NCI-H460 (cell line): ENCODE results near the gene PSD. TPM values are rescaled to one million over a fixed set of nuclear protein-coding genes. Genes with fewer than 3 reads are reported as not detected.

Experiments
- DNase-seq: peaks from one replicate; pipeline ENCODE4 v3.0.0-alpha.2; 2016; ENCODE audit warnings: low read depth; ENCODE audit errors: extremely low read depth
- total RNA-seq: library from RNA; depleted of rRNA; stranded (reverse); fragments of >200 nt; shearing (Covaris generic); gene quantifications from 2 replicates; pipeline ENCODE4 v1.2.3, GENCODE V29; 2014

PSD gene
- total RNA-seq, 1 experiment from 2014 or later = 0.32 TPM

- DNase-seq = peak; percentile 48
Observed at GRCh38 chr10:102449321-102450123, 30.9 kb upstream of the PSD start.

DNA sequence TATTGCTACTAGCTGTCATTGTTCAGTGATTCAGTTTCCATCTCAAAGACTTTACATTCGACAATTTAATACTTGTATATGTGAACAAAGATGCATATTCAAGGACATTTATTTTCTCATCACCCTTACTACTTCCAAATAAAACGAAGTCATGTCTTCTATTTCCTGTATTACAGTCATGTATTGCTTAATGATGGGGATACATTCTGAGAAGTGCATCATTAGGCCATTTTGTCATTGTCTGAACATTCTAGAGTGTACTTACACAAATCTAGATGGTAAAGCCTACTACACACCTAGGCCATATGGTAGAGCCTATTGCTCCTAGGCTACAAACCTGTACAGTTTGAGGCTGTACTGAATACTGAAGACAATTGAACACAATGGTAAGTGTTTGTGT lies 26.3 kb upstream of the PSD start:
- no peak for DNase-seq

DNA sequence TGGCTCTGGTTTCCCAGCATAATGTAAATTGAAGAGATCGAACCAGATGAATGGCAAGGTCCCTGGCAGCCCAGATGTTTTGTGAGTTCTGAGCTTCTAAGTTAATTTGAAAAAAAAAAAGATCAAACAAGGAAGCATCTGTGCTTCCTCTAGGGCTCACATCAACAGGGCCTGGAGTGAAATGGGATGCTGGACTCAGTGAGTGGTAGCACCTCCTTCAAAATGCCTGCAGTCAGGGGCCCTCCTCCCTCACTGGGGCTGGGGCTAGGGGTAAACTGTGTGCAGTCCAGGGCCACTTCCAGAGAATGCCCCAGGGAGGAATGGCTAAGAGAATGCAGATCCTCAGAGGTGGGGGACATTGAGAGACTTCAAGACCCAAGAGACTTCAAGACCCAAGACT lies 19.8 kb upstream of the PSD start:
- DNase-seq = no peak

- DNase-seq = no peak
Observed at GRCh38 chr10:102437515-102437914, 18.9 kb upstream of the PSD start.

DNA sequence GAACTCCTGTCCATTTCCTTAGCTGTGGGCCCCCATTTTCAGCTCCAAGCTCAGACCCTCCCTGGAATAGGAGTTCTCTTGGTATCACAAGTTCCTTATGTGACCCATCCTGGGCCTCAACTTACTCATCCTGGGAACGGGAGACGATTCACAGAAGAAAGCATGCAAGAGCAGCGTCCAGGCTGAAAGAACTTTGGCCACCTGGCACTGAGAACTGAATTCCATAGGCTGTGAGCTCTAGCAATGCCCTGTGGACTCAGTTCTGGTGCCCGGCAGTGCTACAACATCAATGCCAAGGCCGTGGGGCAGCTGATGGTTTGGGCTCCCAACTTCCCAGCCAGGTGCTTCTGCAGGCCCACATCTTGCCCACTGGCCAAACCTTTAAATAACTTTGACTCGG lies 17.7 kb upstream of the PSD start:
- DNase-seq = no peak

- no peak for DNase-seq
Observed at GRCh38 chr10:102435529-102436233, 17.1 kb upstream of the PSD start.

DNA sequence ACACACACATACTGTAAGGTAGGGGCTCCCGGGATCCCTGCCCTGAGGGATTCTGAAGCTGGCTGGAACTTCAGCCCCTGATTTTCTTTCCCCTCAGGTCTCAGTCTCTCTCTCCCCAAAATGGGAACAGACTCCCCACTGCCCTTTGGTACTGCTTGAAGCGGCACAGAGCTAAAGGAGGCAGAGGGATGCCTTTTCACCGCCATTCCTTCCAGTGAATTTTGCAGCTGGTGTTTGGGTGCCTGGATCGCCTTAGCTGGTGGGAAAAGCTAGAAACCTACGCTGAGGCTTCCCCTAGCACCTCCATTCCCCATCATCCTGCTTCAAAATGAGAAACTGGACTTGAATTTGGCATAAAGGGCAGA lies 16.5 kb upstream of the PSD start:
- no peak for DNase-seq

GRCh38 chr10:102434394-102435132 lies 16.0 kb upstream of the PSD start:
- no peak for DNase-seq

DNA sequence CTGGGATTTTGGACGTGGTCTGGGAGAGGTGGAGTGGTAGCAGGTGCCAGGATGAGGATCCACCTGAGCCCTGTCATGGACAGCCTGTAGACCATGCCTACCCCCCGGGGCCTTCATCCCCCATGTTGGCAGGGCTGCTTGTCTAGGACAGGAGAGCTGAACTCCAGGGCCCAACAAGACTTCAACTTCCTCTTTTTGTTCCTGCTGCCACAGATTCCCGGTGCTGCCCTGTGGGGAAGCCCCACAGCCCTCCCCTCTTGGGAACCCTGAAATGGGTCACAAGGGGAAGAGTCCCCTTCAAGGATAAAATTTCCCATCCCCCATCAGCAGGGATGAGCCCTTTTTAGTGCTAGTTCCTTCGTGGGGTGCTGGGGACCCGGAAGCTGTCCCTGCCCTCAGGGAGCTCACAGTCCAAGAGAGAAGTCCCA lies 15.0 kb upstream of the PSD start:
- DNase-seq = no peak

- peak; percentile 96 for DNase-seq
Observed at GRCh38 chr10:102432162-102432950, 13.8 kb upstream of the PSD start, which contains the start of gene CUEDC2. TSS of gene CUEDC2 (minus strand) at chr10:102432574. CDS start at chr10:102425188, 7,386 bp downstream.

DNA sequence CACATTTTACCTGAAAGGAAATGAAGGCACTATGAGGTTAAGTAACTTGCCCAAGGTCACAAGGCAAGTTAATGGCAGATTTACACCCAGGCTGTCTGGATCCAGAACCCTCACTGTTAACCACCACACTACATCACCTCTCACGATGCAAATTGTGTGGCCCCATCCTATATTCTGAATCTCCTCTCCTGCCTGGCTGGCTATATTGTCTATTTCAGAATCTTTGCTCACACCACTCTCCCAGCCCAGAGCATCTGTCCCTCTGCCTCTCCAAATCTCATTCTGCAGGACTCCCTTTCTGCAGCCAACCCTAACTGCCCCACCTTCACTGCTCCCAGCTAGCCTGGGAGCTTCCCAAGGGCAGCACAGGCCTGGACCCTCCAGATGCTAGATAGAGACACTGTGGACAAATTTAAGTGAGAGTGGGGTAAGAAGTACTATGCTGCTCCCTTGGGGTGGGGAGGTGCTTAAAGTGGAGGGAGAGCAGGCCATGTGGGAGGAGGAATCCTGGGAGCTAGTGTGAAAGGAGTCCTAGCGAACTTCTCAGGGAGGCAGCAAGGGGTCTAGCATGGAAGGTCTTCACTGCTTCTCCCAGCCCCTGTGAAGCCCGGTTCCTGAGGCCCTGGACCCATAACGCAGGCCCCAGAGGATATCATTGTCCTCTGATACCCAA lies 13.0 kb upstream of the PSD start:
- DNase-seq = no peak

GRCh38 chr10:102429468-102429867 lies 10.9 kb upstream of the PSD start:
- no peak for DNase-seq

DNA sequence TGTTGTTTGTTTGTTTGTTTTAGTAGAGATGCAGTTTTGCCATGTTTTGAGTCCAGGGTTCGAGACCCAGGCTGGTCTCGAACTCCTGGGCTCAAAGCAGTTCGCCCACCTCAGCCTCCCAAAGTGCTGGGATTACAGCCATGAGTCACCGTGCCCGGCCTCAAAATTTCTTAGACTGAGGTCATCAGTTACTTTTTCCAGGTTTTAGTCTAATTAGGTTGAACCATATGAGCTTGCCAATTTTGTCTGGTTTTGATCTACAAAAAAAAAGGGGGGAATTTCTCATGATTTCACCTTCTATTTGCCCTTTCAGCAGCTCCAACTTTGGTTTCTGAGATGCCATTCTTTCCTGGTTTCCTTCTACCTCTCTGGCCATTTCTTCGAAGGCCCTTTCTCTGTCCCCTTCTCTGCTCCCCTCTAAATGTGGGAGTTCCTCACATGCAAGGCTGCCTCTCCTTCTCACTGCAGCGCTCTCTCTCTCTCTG lies 8.3 kb upstream of the PSD start:
- no peak for DNase-seq

DNA sequence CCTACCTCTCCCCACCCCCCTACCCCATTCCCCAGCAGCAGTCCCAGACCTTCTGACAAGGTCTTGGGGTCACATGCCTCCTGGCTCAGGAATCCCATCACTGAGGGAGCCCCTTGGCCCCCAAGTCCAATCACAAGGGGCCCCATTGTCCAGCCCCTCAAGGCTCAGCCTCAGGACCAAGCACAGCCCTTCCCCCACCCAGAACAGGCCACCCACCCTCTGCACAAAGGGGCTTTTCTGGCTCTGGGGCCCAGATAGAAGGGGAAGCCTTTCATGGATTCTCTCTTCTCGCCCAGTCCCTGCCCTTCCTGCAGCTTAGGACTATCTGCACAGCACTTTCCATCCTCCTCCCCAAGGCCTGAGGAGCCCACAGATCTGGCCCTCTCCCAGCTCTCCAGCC lies 6.9 kb upstream of the PSD start:
- DNase-seq = no peak

DNA sequence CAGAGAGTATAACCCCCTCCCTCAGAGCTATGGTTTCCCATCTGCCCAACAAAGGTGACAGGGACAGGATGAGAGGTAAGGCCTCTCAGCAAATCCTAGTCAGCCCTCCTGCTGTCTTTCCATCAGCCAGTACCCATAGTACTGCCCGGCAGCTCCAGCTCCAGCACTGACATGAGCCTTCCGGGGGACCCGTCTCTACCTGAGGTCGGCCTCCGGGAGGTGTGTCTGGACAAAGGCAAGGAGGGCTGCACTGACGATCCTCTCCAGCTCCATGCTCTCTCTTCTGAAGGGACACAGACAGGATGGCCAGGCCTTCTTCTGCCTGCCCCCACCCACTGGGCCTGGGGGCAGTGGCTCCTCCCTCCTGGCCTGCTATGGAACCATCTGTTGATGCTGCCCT lies 6.3 kb upstream of the PSD start:
- no peak for DNase-seq

- no peak for DNase-seq
Observed at GRCh38 chr10:102424145-102424544, 5.6 kb upstream of the PSD start.

- DNase-seq = no peak
Observed at GRCh38 chr10:102423372-102423968, 4.9 kb upstream of the PSD start.

DNA sequence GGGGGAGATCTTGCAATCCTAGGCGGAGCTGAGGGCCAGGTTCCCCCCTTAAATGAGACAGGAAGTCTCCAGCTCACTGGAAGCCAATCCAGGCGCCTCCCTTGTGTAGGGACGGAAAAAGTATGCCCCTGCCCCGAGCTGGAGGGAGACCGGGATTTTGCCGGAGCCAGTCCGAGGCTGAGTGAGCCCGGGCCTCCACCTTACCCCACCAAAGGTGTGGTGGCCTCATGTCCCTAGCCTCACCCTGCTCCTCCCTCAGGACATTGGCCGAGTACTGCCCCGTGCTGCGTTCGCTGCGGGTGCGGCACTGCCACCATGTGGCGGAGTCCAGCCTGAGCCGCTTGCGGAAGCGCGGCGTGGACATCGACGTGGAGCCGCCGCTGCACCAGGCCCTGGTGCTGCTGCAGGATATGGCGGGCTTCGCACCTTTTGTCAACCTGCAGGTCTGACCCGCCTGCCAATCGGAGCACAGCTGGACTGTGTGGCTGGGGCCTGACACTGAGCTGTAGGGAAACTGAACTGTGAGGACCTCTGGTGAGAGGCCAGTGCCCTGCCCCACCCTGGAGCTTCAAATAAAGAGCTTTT lies 4.1 kb upstream of the PSD start:
- DNase-seq = peak; percentile 70
